ENCODE data around the gene PTPRF. TPM values are rescaled to one million over a fixed set of nuclear protein-coding genes. Genes with fewer than 3 reads are reported as not detected.

PTPRF gene
- total and polyA plus RNA-seq, 4 donors = 41.2 to 241 (median 85.6) TPM

DNA sequence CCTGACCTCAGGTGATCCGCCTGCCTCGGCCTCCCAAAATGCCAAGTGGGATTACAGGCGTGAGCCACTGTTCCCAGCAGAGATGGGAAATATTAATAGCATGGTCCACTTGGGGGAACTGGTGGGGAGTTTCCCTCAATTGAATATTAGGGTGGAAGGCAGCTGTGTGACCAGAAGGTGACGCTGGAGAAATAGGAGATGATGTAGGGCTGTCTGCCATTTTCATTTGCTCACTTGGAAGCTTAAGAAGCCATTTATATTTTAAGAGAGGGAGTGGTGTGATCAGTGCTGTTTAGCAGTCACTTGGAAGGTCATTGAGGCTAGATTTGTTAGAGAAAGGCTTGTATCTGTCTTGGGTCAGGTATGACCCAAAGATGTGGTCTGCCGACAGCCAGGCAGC, 139.2 kb downstream of the PTPRF start:
- no peaks in the 10 kb centered on the region for H3K27me3 ChIP-seq (ENCODE audit: control insufficient read depth in 4 of 4, insufficient read depth in 4 of 4, low read length in 3 of 4)
- 96% methylated on average over 5 of the region's 5 CpGs for WGBS
- no peaks in the 10 kb centered on the region for H3K9me3 ChIP-seq (ENCODE audit: control insufficient read depth in 4 of 4, low read length in 3 of 4)
- no peak overlapping the region for H3K9ac ChIP-seq (ENCODE audit: low read depth in 1 of 2, low read length in 2 of 2)
- H3K27ac ChIP-seq (ENCODE audit: low read depth in 1 of 2, low read length in 2 of 2) = no peak overlapping the region
- peaks cover 25 to 87% (median 65%) of the 10 kb centered on the region in 4 donors for H3K36me3 ChIP-seq (ENCODE audit: control insufficient read depth in 4 of 4, insufficient read depth in 3 of 4, low read depth in 1 of 4, low read length in 3 of 4)
- DNase-seq (ENCODE audit: low spot score) = no peak
- TF ChIP-seq HNF4G (IDR thresholded peaks at IDR 0.05) (no peak), NR2F2 (IDR thresholded peaks at IDR 0.05) (no peak), GABPA (IDR thresholded peaks at IDR 0.05 in 1 of 2, conservative IDR thresholded peaks at IDR 0.05 in 1 of 2) (no peak), TAF1 (conservative IDR thresholded peaks at IDR 0.05) (no peak), HNF4A (conservative IDR thresholded peaks at IDR 0.05) (no peak), YY1 (IDR thresholded peaks at IDR 0.05) (no peak), SP1 (IDR thresholded peaks at IDR 0.05) (no peak), JUND (IDR thresholded peaks at IDR 0.05) (no peak), RXRA (IDR thresholded peaks at IDR 0.05) (no peak), RAD21 (IDR thresholded peaks at IDR 0.05) (no peak), FOXA2 (IDR thresholded peaks at IDR 0.05) (no peak), FOXA1 (IDR thresholded peaks at IDR 0.05) (no peak), EGR1 (IDR thresholded peaks at IDR 0.05; ENCODE audit: low read depth in 2 of 2) (no peak)
- TF ChIP-seq, protein P1, sequence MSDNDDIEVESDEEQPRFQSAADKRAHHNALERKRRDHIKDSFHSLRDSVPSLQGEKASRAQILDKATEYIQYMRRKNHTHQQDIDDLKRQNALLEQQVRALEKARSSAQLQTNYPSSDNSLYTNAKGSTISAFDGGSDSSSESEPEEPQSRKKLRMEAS (IDR thresholded peaks at IDR 0.05) = no peak
- TF ChIP-seq, protein P2, sequence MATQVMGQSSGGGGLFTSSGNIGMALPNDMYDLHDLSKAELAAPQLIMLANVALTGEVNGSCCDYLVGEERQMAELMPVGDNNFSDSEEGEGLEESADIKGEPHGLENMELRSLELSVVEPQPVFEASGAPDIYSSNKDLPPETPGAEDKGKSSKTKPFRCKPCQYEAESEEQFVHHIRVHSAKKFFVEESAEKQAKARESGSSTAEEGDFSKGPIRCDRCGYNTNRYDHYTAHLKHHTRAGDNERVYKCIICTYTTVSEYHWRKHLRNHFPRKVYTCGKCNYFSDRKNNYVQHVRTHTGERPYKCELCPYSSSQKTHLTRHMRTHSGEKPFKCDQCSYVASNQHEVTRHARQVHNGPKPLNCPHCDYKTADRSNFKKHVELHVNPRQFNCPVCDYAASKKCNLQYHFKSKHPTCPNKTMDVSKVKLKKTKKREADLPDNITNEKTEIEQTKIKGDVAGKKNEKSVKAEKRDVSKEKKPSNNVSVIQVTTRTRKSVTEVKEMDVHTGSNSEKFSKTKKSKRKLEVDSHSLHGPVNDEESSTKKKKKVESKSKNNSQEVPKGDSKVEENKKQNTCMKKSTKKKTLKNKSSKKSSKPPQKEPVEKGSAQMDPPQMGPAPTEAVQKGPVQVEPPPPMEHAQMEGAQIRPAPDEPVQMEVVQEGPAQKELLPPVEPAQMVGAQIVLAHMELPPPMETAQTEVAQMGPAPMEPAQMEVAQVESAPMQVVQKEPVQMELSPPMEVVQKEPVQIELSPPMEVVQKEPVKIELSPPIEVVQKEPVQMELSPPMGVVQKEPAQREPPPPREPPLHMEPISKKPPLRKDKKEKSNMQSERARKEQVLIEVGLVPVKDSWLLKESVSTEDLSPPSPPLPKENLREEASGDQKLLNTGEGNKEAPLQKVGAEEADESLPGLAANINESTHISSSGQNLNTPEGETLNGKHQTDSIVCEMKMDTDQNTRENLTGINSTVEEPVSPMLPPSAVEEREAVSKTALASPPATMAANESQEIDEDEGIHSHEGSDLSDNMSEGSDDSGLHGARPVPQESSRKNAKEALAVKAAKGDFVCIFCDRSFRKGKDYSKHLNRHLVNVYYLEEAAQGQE (IDR thresholded peaks at IDR 0.05) = no peak
- TF ChIP-seq, protein P3, sequence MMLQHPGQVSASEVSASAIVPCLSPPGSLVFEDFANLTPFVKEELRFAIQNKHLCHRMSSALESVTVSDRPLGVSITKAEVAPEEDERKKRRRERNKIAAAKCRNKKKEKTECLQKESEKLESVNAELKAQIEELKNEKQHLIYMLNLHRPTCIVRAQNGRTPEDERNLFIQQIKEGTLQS (IDR thresholded peaks at IDR 0.05) = no peak
- TF ChIP-seq, protein P4, sequence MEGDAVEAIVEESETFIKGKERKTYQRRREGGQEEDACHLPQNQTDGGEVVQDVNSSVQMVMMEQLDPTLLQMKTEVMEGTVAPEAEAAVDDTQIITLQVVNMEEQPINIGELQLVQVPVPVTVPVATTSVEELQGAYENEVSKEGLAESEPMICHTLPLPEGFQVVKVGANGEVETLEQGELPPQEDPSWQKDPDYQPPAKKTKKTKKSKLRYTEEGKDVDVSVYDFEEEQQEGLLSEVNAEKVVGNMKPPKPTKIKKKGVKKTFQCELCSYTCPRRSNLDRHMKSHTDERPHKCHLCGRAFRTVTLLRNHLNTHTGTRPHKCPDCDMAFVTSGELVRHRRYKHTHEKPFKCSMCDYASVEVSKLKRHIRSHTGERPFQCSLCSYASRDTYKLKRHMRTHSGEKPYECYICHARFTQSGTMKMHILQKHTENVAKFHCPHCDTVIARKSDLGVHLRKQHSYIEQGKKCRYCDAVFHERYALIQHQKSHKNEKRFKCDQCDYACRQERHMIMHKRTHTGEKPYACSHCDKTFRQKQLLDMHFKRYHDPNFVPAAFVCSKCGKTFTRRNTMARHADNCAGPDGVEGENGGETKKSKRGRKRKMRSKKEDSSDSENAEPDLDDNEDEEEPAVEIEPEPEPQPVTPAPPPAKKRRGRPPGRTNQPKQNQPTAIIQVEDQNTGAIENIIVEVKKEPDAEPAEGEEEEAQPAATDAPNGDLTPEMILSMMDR (IDR thresholded peaks at IDR 0.05; ENCODE audit: low read depth, low read length, missing input control) = no peak
- TF ChIP-seq, protein P5, sequence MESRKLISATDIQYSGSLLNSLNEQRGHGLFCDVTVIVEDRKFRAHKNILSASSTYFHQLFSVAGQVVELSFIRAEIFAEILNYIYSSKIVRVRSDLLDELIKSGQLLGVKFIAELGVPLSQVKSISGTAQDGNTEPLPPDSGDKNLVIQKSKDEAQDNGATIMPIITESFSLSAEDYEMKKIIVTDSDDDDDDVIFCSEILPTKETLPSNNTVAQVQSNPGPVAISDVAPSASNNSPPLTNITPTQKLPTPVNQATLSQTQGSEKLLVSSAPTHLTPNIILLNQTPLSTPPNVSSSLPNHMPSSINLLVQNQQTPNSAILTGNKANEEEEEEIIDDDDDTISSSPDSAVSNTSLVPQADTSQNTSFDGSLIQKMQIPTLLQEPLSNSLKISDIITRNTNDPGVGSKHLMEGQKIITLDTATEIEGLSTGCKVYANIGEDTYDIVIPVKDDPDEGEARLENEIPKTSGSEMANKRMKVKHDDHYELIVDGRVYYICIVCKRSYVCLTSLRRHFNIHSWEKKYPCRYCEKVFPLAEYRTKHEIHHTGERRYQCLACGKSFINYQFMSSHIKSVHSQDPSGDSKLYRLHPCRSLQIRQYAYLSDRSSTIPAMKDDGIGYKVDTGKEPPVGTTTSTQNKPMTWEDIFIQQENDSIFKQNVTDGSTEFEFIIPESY (IDR thresholded peaks at IDR 0.05) = no peak
- no peak overlapping the region for H3K4me3 ChIP-seq (ENCODE audit: low read depth in 1 of 3, low read length in 3 of 3)
- H3K4me1 ChIP-seq (ENCODE audit: control insufficient read depth in 4 of 4, insufficient read depth in 4 of 4, low read length in 3 of 4) = peaks cover 0 to 10% (median 4%) of the 10 kb centered on the region in 4 donors
